Hepatocyte (in vitro differentiated cells): ENCODE measurements around the gene RNASEL.

Experiments used
- CTCF ChIP-seq: fragments of 200-600 bp; sonication (generic); IDR thresholded peaks from 2 replicates; pipeline ENCODE4 v1.5.1; 2016; ENCODE audit warnings: antibody characterized with exemption, mild to moderate bottlenecking; ENCODE audit not compliant: poor library complexity
- EZH2 ChIP-seq: fragments of 200-600 bp; sonication (generic); IDR thresholded peaks from 2 replicates; pipeline ENCODE4 v1.6.1; 2016; ENCODE audit warnings: antibody characterized with exemption, mild to moderate bottlenecking, borderline replicate concordance

GRCh38 chr1:182552527-182552926, 36.5 kb downstream of the RNASEL start:
- no peak for TF ChIP-seq CTCF
- TF ChIP-seq EZH2 = no peak
